H1 (cell line): Measurements from ENCODE around the gene ULBP1.

ENCODE experiments used
- CBX8 ChIP-seq: fragments of 300-800, 300-1000 bp; sonication (generic); IDR thresholded peaks from 2 replicates; pipeline ENCODE4 v1.7.1; 2016; ENCODE audit warnings: low read depth, low read length, borderline replicate concordance
- CTCF ChIP-seq, 3 experiments: IDR thresholded peaks; 1 replicate in 2 of 3; 2 replicates in 1 of 3; pipeline versions ENCODE4 v1.5.1 to v1.6.1; 2011; ENCODE audit warnings: low read length in 3 of 3, mild to moderate bottlenecking in 3 of 3, inconsistent platforms in 2 of 3, low read depth in 1 of 3, moderate library complexity in 1 of 3; ENCODE audit not compliant: insufficient read depth in 1 of 3; ENCODE audit errors: control extremely low read depth in 1 of 3
- EP300 ChIP-seq, 2 experiments: IDR thresholded peaks; 1 replicate in 1 of 2; 2 replicates in 1 of 2; pipeline ENCODE4 v1.6.1; 2011 to 2012; ENCODE audit warnings: low read depth in 2 of 2, low read length in 2 of 2, mild to moderate bottlenecking in 2 of 2, borderline replicate concordance in 1 of 2, inconsistent platforms in 1 of 2, moderate library complexity in 1 of 2
- SRF ChIP-seq: IDR thresholded peaks from 2 replicates; pipeline ENCODE4 v1.6.1; 2011; ENCODE audit warnings: mild to moderate bottlenecking, low read depth, low read length, moderate library complexity
- TAF1 ChIP-seq: IDR thresholded peaks from 2 replicates; pipeline ENCODE4 v1.6.1; 2011; ENCODE audit warnings: mild to moderate bottlenecking, low read depth, low read length
- TCF12 ChIP-seq: IDR thresholded peaks from 2 replicates; pipeline ENCODE4 v1.6.1; 2011; ENCODE audit warnings: low read depth, mild to moderate bottlenecking, low read length
- ZNF274 ChIP-seq: IDR thresholded peaks from 2 replicates; pipeline ENCODE4 v1.7.0; 2012; ENCODE audit warnings: low read length, borderline replicate concordance; ENCODE audit errors: extremely low read depth

GRCh38 chr6:149921361-149921760 lies 42.4 kb upstream of the ULBP1 start:
- TF ChIP-seq CBX8 (no peak), CTCF (IDR thresholded peaks at IDR 0.05; ENCODE audit: control extremely low read depth in 1 of 3, insufficient read depth in 1 of 3, low read depth in 1 of 3, low read length in 3 of 3) (no peak), SRF (no peak), ZNF274 (no peak), TAF1 (no peak), EP300 (IDR thresholded peaks at IDR 0.05; ENCODE audit: borderline replicate concordance in 1 of 2, low read depth in 2 of 2, low read length in 2 of 2) (no peak), TCF12 (no peak)
